K562 (cell line): Measurements from ENCODE around the gene CCDC137. TPM values are rescaled to one million over a fixed set of nuclear protein-coding genes. Genes with fewer than 3 reads are reported as not detected.

Experiments used
- ATAC-seq: fragments of 200-7000 bp; cut with Tn5 transposase; 3 replicates; pipeline ENCODE4 v1.9.1; 2020; ENCODE audit warnings: moderate library complexity
- BruUV-seq: library from RNA; stranded (reverse); fragments of 400-500 nt; replicated peaks from 2 replicates; lab custom pipeline; 2021; lab: Mats Ljungman, UMichigan
- CTCF ChIA-PET: fragments of 300-600 bp; formaldehyde crosslinking; extraction: SDS; loops from one replicate; lab custom pipeline; 2021; ENCODE audit warnings: low intra/inter-chr PET ratio; lab: Yijun Ruan, JAX
- POLR2A ChIA-PET: fragments of 300-600, 350-650 bp; sonication (Branson Sonifier 250); formaldehyde crosslinking; extraction: SDS; loops from one replicate; lab custom pipeline; 2021; ENCODE audit warnings: antibody characterized with exemption, inconsistent platforms; lab: Yijun Ruan, JAX
- DNase-seq, 4 experiments: peaks; one replicate each; pipeline versions ENCODE4 v3.0.0 to v3.0.0-alpha.2; 2011 to 2018; ENCODE audit warnings: low spot score in 3 of 4, mixed read lengths in 3 of 4; ENCODE audit errors: extremely low read depth in 1 of 4
- FAIRE-seq: peaks from 2 replicates; lab custom pipeline; 2011; peaks lifted over from hg19 to GRCh38; lab: Jason Lieb, UNC
- H2AFZ ChIP-seq: 2 replicates; pipeline ENCODE4 v1.6.0; 2011; ENCODE audit warnings: low read depth, low read length, control low read depth, inconsistent platforms
- H3K27ac ChIP-seq: fragments of 200-600 bp; 3 replicates; pipeline ENCODE4 v1.8.0; 2011; ENCODE audit warnings: low read depth, mild to moderate bottlenecking, control low read depth, inconsistent platforms, low read length, moderate library complexity, mixed read lengths; ENCODE audit errors: extremely low read depth
- H3K27me3 ChIP-seq, 2 experiments: fragments of 300-600 bp in 1 of 2; 2 replicates in 1 of 2; 3 replicates in 1 of 2; pipeline versions ENCODE4 v1.6.0 to v1.8.0; 2011; ENCODE audit warnings: inconsistent platforms in 2 of 2, low read length in 2 of 2, mild to moderate bottlenecking in 1 of 2, mixed read lengths in 1 of 2, moderate library complexity in 1 of 2; ENCODE audit not compliant: control insufficient read depth in 2 of 2, insufficient read depth in 2 of 2
- H3K36me3 ChIP-seq: fragments of 300-600 bp; 3 replicates; pipeline ENCODE4 v1.8.0; 2011; ENCODE audit warnings: mild to moderate bottlenecking, low read length, inconsistent platforms; ENCODE audit not compliant: control insufficient read depth, insufficient read depth
- H3K4me1 ChIP-seq, 2 experiments: fragments of 200-600 bp in 1 of 2; replicated peaks in 1 of 2; 2 replicates in 1 of 2; 3 replicates in 1 of 2; pipeline versions ENCODE4 v1.5.1 to v1.8.0; 2011; ENCODE audit warnings: inconsistent platforms in 2 of 2, low read length in 2 of 2, mild to moderate bottlenecking in 1 of 2, mixed read lengths in 1 of 2, moderate library complexity in 1 of 2; ENCODE audit not compliant: control insufficient read depth in 2 of 2, insufficient read depth in 2 of 2
- H3K4me2 ChIP-seq: 2 replicates; pipeline ENCODE4 v1.6.1; 2011; ENCODE audit warnings: low read length, control low read depth, inconsistent platforms, mixed read lengths; ENCODE audit not compliant: insufficient read depth
- H3K4me3 ChIP-seq: fragments of 200-600 bp; sonication (generic), shearing (Covaris generic); 2 replicates; pipeline ENCODE4 v1.5.1; 2016; ENCODE audit warnings: control low read depth, inconsistent platforms
- H3K79me2 ChIP-seq: fragments of 200-600 bp; 3 replicates; pipeline ENCODE4 v1.8.0; 2011; ENCODE audit warnings: low read length, inconsistent platforms; ENCODE audit not compliant: control insufficient read depth, insufficient read depth
- H3K9ac ChIP-seq, 2 experiments: 2 replicates each; pipeline versions ENCODE4 v1.6.0 to v1.6.1; 2011; ENCODE audit warnings: low read depth in 2 of 2, low read length in 2 of 2, control low read depth in 1 of 2, inconsistent platforms in 1 of 2, mild to moderate bottlenecking in 1 of 2, mixed read lengths in 1 of 2; ENCODE audit not compliant: insufficient read depth in 1 of 2
- H3K9me1 ChIP-seq: one replicate; pipeline ENCODE4 v1.6.0; 2011; ENCODE audit warnings: inconsistent platforms, mild to moderate bottlenecking, low read length, moderate library complexity; ENCODE audit not compliant: control insufficient read depth, insufficient read depth
- H3K9me3 ChIP-seq: replicated peaks from 2 replicates; pipeline ENCODE4 v1.5.1; 2011; ENCODE audit warnings: low read depth, low read length, inconsistent platforms; ENCODE audit not compliant: control insufficient read depth, insufficient read depth
- H4K20me1 ChIP-seq: replicated peaks from 2 replicates; pipeline ENCODE4 v1.6.1; 2011; ENCODE audit warnings: low read length, inconsistent platforms, mixed read lengths; ENCODE audit not compliant: control insufficient read depth, insufficient read depth
- HMGN3 ChIP-seq: IDR thresholded peaks from 2 replicates; pipeline ENCODE4 v1.6.1; 2011; ENCODE audit warnings: borderline replicate concordance, low read depth, mild to moderate bottlenecking, mixed read lengths, low read length; ENCODE audit not compliant: insufficient read length; ENCODE audit errors: extremely low read depth
- NKRF ChIP-seq: fragments of 450-650 bp; IDR thresholded peaks from 2 replicates; pipeline ENCODE4 v1.6.1; 2016; ENCODE audit warnings: borderline replicate concordance
- POLR2A ChIP-seq: fragments of 450-650 bp; conservative IDR thresholded peaks from 2 replicates; pipeline ENCODE4 v1.6.1; 2016
- POLR2G ChIP-seq: fragments of 200-400 bp; formaldehyde crosslinking; IDR thresholded peaks from 2 replicates; pipeline ENCODE4 v1.6.1; 2017; ENCODE audit warnings: low read depth, mild to moderate bottlenecking, antibody characterized with exemption, low read length, moderate library complexity
- RBFOX2 ChIP-seq: fragments of 200-400 bp; formaldehyde crosslinking; IDR thresholded peaks from 2 replicates; pipeline ENCODE4 v1.6.1; 2017; ENCODE audit warnings: low read depth, mild to moderate bottlenecking, low read length, moderate library complexity
- RBM22 ChIP-seq: fragments of 200-400 bp; formaldehyde crosslinking; IDR thresholded peaks from 2 replicates; pipeline ENCODE4 v1.6.1; 2018; ENCODE audit warnings: low read length, low read depth; ENCODE audit not compliant: poor library complexity, severe bottlenecking
- SUPT5H ChIP-seq: fragments of 450-650 bp; IDR thresholded peaks from 2 replicates; pipeline ENCODE4 v1.6.1; 2016
- TAF15 ChIP-seq: fragments of 200-400 bp; formaldehyde crosslinking; IDR thresholded peaks from 2 replicates; pipeline ENCODE4 v1.6.1; 2017; ENCODE audit warnings: mild to moderate bottlenecking, low read depth, low read length, moderate library complexity
- TFE3 ChIP-seq: fragments of 450-650 bp; formaldehyde crosslinking; IDR thresholded peaks from 2 replicates; pipeline ENCODE4 v1.4.0; 2020; ENCODE audit warnings: mild to moderate bottlenecking, mixed read lengths
- ZFX ChIP-seq: sonication (generic); formaldehyde crosslinking; IDR thresholded peaks from 2 replicates; pipeline ENCODE4 v1.8.0; 2022; ENCODE audit warnings: mild to moderate bottlenecking, missing genetic modification reagents, moderate library complexity
- WGBS: fragments of 100-300 bp; shearing (Covaris generic); methylation state at CpG from one replicate; pipeline ENCODE4 v1.1.6; 2016; ENCODE audit warnings: low coverage, mixed read lengths; ENCODE audit not compliant: insufficient coverage; ENCODE audit errors: missing lambda C conversion rate; 5-methylcytosine and 5-hydroxymethylcytosine counted together
- in situ Hi-C: fragments of 300-500 bp; cut with MboI; formaldehyde crosslinking; loops from 4 replicates; pipeline ENCODE4 v1.15.0; 2018; ENCODE audit warnings: inconsistent platforms, mixed read lengths
- intact Hi-C: fragments of 100-400 bp; cut with micrococcal nuclease; formaldehyde crosslinking; loops from 2 replicates; pipeline ENCODE4 v1.14.2; 2022
- polyA plus RNA-seq, 8 experiments: library from polyadenylated mRNA; depleted of rRNA in 4 of 8; stranded (reverse) in 5 of 8; unstranded in 3 of 8; fragments of >200 nt; fragmentation: Nextera tagmentation in 2 of 8; fragmentation: Illumina TruSeq in 1 of 8; extraction: Ambion mirVana in 2 of 8; extraction: Trizol in 1 of 8; gene quantifications; 2 replicates each; pipeline versions ENCODE4 v1.2.1 to v1.2.3, GENCODE V29; 2011 to 2014; ENCODE audit warnings: inconsistent platforms in 1 of 8, missing spikeins in 1 of 8
- total RNA-seq, 7 experiments: library from RNA; depleted of rRNA in 6 of 7; stranded (reverse); fragments of >200 nt in 6 of 7; fragmentation: Illumina TruSeq in 2 of 7; extraction: Trizol in 2 of 7; gene quantifications; 2 replicates each; pipeline versions ENCODE4 v1.2.1 to v1.2.3, GENCODE V29; 2011 to 2021; ENCODE audit warnings: low replicate concordance in 1 of 7

Gene CCDC137
- total and polyA plus RNA-seq, 9 of the 15 experiments (the other 6 are each of a cell fraction or from before 2014, with no cell fraction given) = 2.3 to 68.1 (median 38.3) TPM

- no TSS peak for BruUV-seq
- H3K9me3 ChIP-seq = no peaks in the 10 kb centered on the region
- peaks cover 15 to 72% of the 10 kb centered on the region in 2 experiments for H3K4me1 ChIP-seq
- H3K36me3 ChIP-seq = peaks cover 51% of the 10 kb centered on the region
- intact Hi-C loops = no loop called here
- TF ChIP-seq TAF15 = 0 out of 2 replicates have a peak, but pooled peaks have one; percentile 20
- 0 out of 2 replicates have a peak, but pooled peaks have one; percentile 3 for TF ChIP-seq ZFX (CRISPR knock-in tag)
- peak; percentile 17 for TF ChIP-seq HMGN3
- no peak for TF ChIP-seq NKRF
- peak; percentile 49 for TF ChIP-seq RBM22
- TF ChIP-seq POLR2A = peak; percentile 47; the same call in 1 of the 2 replicates
- peak; percentile 50; the same call in 1 of the 2 replicates for TF ChIP-seq SUPT5H
- peak; percentile 64 for TF ChIP-seq RBFOX2
- peak; percentile 53 for TF ChIP-seq POLR2G
- TF ChIP-seq TFE3 = no peak
- ATAC-seq = no peak
- POLR2A ChIA-PET = interaction anchor here (0.6 to 1.6 kb wide), 5 partner anchors 12 to 151 kb away, joined by 3 read pairs; no protein-coding TSS in a partner anchor
- DNase-seq = no peak
- H3K4me2 ChIP-seq = no peak overlapping the region
- H3K79me2 ChIP-seq = peaks cover 44% of the 10 kb centered on the region
- H3K9me1 ChIP-seq = peaks cover 2% of the 10 kb centered on the region
- no peak overlapping the region for H3K4me3 ChIP-seq
- peak overlapping the region; percentile 16; the same call in 1 of the 3 replicates for H3K27ac ChIP-seq
- CTCF ChIA-PET = no interaction called here
- peak overlapping the region in 1 of 2 experiments; percentile 70; a peak in 1 of 4 replicates for H3K9ac ChIP-seq
- FAIRE-seq = no peak
- 89% methylated on average over 22 of the region's 25 CpGs for WGBS
- no peaks in the 10 kb centered on the region for H3K27me3 ChIP-seq
- peaks cover 4% of the 10 kb centered on the region; the same call in 1 of the 2 replicates for H4K20me1 ChIP-seq
- no peak overlapping the region for H2AFZ ChIP-seq
- in situ Hi-C loops = no loop called here
These were observed 41.4 kb downstream of the CCDC137 start for GRCh38 chr17:81707725-81708646.
